ENCODE data around the gene SGF29.
"Not testable (repeated sequence)": the region's sequence is repeated elsewhere in the genome, so short reads cannot be mapped to it uniquely, and the experiment has no call there.

Gene SGF29

GRCh38 chr16:28613912-28614311, 60.2 kb downstream of the SGF29 start:
- not testable (repeated sequence) for DNase-seq

GRCh38 chr16:28614561-28614960, 60.8 kb downstream of the SGF29 start:
- DNase-seq: not testable (repeated sequence)

GRCh38 chr16:28615486-28616223, 61.9 kb downstream of the SGF29 start:
- DNase-seq: peak; percentile 11

GRCh38 chr16:28616224-28616577, 62.5 kb downstream of the SGF29 start:
- not testable (repeated sequence) for DNase-seq

GRCh38 chr16:28616636-28617035, 62.9 kb downstream of the SGF29 start:
- DNase-seq: no peak

- no peak for DNase-seq
Observed at GRCh38 chr16:28617874-28618273, 64.2 kb downstream of the SGF29 start.

- DNase-seq: not testable (repeated sequence)
Observed at GRCh38 chr16:28620316-28620715, 66.6 kb downstream of the SGF29 start.

GRCh38 chr16:28621481-28622155, 67.9 kb downstream of the SGF29 start:
- DNase-seq: no peak

- DNase-seq: not testable (repeated sequence)
Observed at GRCh38 chr16:28622532-28623171, 68.9 kb downstream of the SGF29 start.

GRCh38 chr16:28623172-28623711, 69.5 kb downstream of the SGF29 start:
- DNase-seq: no peak

GRCh38 chr16:28630905-28631304, 77.2 kb downstream of the SGF29 start:
- DNase-seq: not testable (repeated sequence)

- DNase-seq: peak; percentile 51
Observed at GRCh38 chr16:28636093-28636823, 82.5 kb downstream of the SGF29 start.

GRCh38 chr16:28637765-28638164, 84.0 kb downstream of the SGF29 start, which contains the start of gene NPIPB8:
Gene NPIPB8 (plus strand): TSS chr16:28638065. CDS start chr16:28638361, 296 bp downstream.
- not testable (repeated sequence) for DNase-seq

- not testable (repeated sequence) for DNase-seq
Observed at GRCh38 chr16:28638359-28638758, 84.6 kb downstream of the SGF29 start.

GRCh38 chr16:28639959-28640358, 86.2 kb downstream of the SGF29 start:
- not testable (repeated sequence) for DNase-seq
